GM12878 (cell line): ENCODE results near the gene AP1S3. TPM values are rescaled to one million over a fixed set of nuclear protein-coding genes. Genes with fewer than 3 reads are reported as not detected.

Source experiments
- ATAC-seq: fragments of 200-7000 bp; cut with Tn5 transposase; 3 replicates; pipeline ENCODE4 v1.9.1; 2020; ENCODE audit warnings: mild to moderate bottlenecking, moderate library complexity
- BruUV-seq: library from RNA; stranded (reverse); fragments of 400-500 nt; replicated peaks from 2 replicates; lab custom pipeline; 2021; lab: Mats Ljungman, UMichigan
- CTCF ChIA-PET: fragments of 300-600 bp; sonication (Branson Sonifier 250); formaldehyde crosslinking; extraction: SDS; loops from one replicate; lab custom pipeline; 2021; ENCODE audit warnings: inconsistent platforms; lab: Yijun Ruan, JAX
- POLR2A ChIA-PET: fragments of 350-600 bp; formaldehyde crosslinking; extraction: SDS; loops from one replicate; lab custom pipeline; 2021; ENCODE audit warnings: inconsistent platforms; lab: Charles Lee
- RAD21 ChIA-PET: fragments of 300-600 bp; sonication (Branson Sonifier 250); formaldehyde crosslinking; loops from one replicate; lab custom pipeline; 2023; ENCODE audit warnings: antibody characterized with exemption; ENCODE audit not compliant: unreplicated experiment; lab: Charles Lee
- SMC1A ChIA-PET: fragments of 300-600 bp; sonication (Branson Sonifier 250); formaldehyde crosslinking; loops from one replicate; lab custom pipeline; 2023; ENCODE audit not compliant: unreplicated experiment, uncharacterized antibody; lab: Charles Lee
- DNase-seq: peaks from one replicate; pipeline ENCODE4 v3.0.0-alpha.2; 2011; ENCODE audit warnings: low read depth, low spot score
- FAIRE-seq: peaks from 3 replicates; lab custom pipeline; 2011; peaks lifted over from hg19 to GRCh38; lab: Jason Lieb, UNC
- H2AFZ ChIP-seq: 2 replicates; pipeline ENCODE4 v1.6.0; 2011; ENCODE audit warnings: low read depth, low read length, control low read depth; ENCODE audit not compliant: control insufficient read depth
- H3K27ac ChIP-seq: 2 replicates; pipeline ENCODE4 v1.5.1; 2011; ENCODE audit warnings: control low read depth; ENCODE audit not compliant: control insufficient read depth, insufficient read depth
- H3K27me3 ChIP-seq, 2 experiments: replicated peaks in 1 of 2; 2 replicates each; pipeline versions ENCODE4 v1.6.0 to v1.6.1; 2011; ENCODE audit warnings: low read length in 1 of 2; ENCODE audit not compliant: control insufficient read depth in 2 of 2, insufficient read depth in 2 of 2
- H3K36me3 ChIP-seq, 2 experiments: 2 replicates each; pipeline ENCODE4 v1.5.1; 2011; ENCODE audit warnings: low read length in 1 of 2; ENCODE audit not compliant: control insufficient read depth in 2 of 2, insufficient read depth in 2 of 2
- H3K4me1 ChIP-seq: 2 replicates; pipeline ENCODE4 v1.6.1; 2011; ENCODE audit warnings: mild to moderate bottlenecking, low read length, moderate library complexity, mixed read lengths; ENCODE audit not compliant: control insufficient read depth, insufficient read depth
- H3K4me2 ChIP-seq: 2 replicates; pipeline ENCODE4 v1.6.0; 2011; ENCODE audit warnings: control low read depth; ENCODE audit not compliant: control insufficient read depth, insufficient read depth
- H3K4me3 ChIP-seq: fragments of 200-600 bp; sonication (generic); 2 replicates; pipeline ENCODE4 v1.5.1; 2016
- H3K79me2 ChIP-seq: 2 replicates; pipeline ENCODE4 v1.6.0; 2011; ENCODE audit warnings: low read length; ENCODE audit not compliant: control insufficient read depth, insufficient read depth
- H3K9ac ChIP-seq: 2 replicates; pipeline ENCODE4 v1.8.0; 2011; ENCODE audit warnings: low read length, control low read depth, mixed read lengths; ENCODE audit not compliant: control insufficient read depth, insufficient read depth
- H3K9me3 ChIP-seq: replicated peaks from 3 replicates; pipeline ENCODE4 v1.5.1; 2011; ENCODE audit warnings: mild to moderate bottlenecking, low read length; ENCODE audit not compliant: control insufficient read depth, insufficient read depth
- H4K20me1 ChIP-seq: 2 replicates; pipeline ENCODE4 v1.6.0; 2011; ENCODE audit not compliant: control insufficient read depth, insufficient read depth
- BRCA1 ChIP-seq: IDR thresholded peaks from 2 replicates; pipeline ENCODE4 v1.6.1; 2011; ENCODE audit warnings: low read depth, low read length, improper control_type of control experiment
- CEBPB ChIP-seq, 2 experiments: fragments of 150-350 bp in 1 of 2; IDR thresholded peaks; 2 replicates each; pipeline ENCODE4 v1.6.1; 2012 to 2014; ENCODE audit warnings: low read depth in 2 of 2, low read length in 2 of 2, borderline replicate concordance in 1 of 2, inconsistent platforms in 1 of 2
- EED ChIP-seq: sonication (generic); IDR thresholded peaks from 2 replicates; pipeline ENCODE4 v1.6.1; 2016; ENCODE audit warnings: antibody characterized with exemption, low read depth
- EP300 ChIP-seq, 2 experiments: fragments of 150-350 bp in 1 of 2; IDR thresholded peaks; 2 replicates each; pipeline ENCODE4 v1.6.1; 2011 to 2012; ENCODE audit warnings: low read depth in 2 of 2, low read length in 2 of 2, borderline replicate concordance in 1 of 2, improper control_type of control experiment in 1 of 2, inconsistent platforms in 1 of 2; ENCODE audit not compliant: control insufficient read depth in 1 of 2
- MYC ChIP-seq: IDR thresholded peaks from 2 replicates; pipeline ENCODE4 v1.6.1; 2011; ENCODE audit warnings: mild to moderate bottlenecking, low read length, moderate library complexity, inconsistent platforms; ENCODE audit not compliant: insufficient read depth, insufficient replicate concordance, insufficient read length, severe bottlenecking
- NBN ChIP-seq: fragments of 450-650 bp; IDR thresholded peaks from 2 replicates; pipeline ENCODE4 v1.6.1; 2016
- NFXL1 ChIP-seq: fragments of 450-650 bp; IDR thresholded peaks from 2 replicates; pipeline ENCODE4 v1.6.1; 2017; ENCODE audit warnings: antibody characterized with exemption, mild to moderate bottlenecking, borderline replicate concordance
- WGBS: methylation state at CpG from one replicate; pipeline ENCODE4 v1.1.6; 2016; ENCODE audit warnings: low lambda C conversion rate; ENCODE audit not compliant: insufficient replicate concordance, insufficient coverage; ENCODE audit errors: missing lambda C conversion rate; 5-methylcytosine and 5-hydroxymethylcytosine counted together
- in situ Hi-C: fragments of 300-500 bp; cut with MboI; formaldehyde crosslinking; loops from 9 replicates; pipeline ENCODE4 v1.14.3; 2018; ENCODE audit warnings: mixed read lengths
- intact Hi-C: fragments of 100-400 bp; cut with micrococcal nuclease; formaldehyde crosslinking; loops from one replicate; pipeline ENCODE4 v1.14.2; 2022; ENCODE audit not compliant: unreplicated experiment
- polyA plus RNA-seq, 11 experiments: library from polyadenylated mRNA; depleted of rRNA in 4 of 11; unstranded in 6 of 11; stranded (reverse) in 5 of 11; fragments of >200 nt; fragmentation: Nextera tagmentation in 4 of 11; fragmentation: Illumina TruSeq in 1 of 11; extraction: Ambion mirVana in 4 of 11; extraction: Trizol in 1 of 11; gene quantifications; 1 replicate in 1 of 11; 2 replicates in 10 of 11; pipeline versions ENCODE4 v1.2.1 to v1.2.3, GENCODE V29; 2011 to 2016; ENCODE audit warnings: inconsistent platforms in 2 of 11, missing spikeins in 2 of 11, low read depth in 1 of 11
- total RNA-seq, 4 experiments: library from RNA; depleted of rRNA in 3 of 4; stranded (reverse); fragments of >200 nt in 3 of 4; fragmentation: Illumina TruSeq in 1 of 4; extraction: Trizol in 1 of 4; gene quantifications; 2 replicates each; pipeline versions ENCODE4 v1.2.1 to v1.2.3, GENCODE V29; 2013 to 2021
- TF ChIP-seq, protein P1 (sequence below): IDR thresholded peaks from 2 replicates; pipeline ENCODE4 v1.6.1; 2012; ENCODE audit warnings: low read depth, low read length, improper control_type of control experiment

Gene AP1S3
- total and polyA plus RNA-seq, 10 of the 15 experiments (the other 5 are each of a cell fraction or from before 2014, with no cell fraction given) = 2.6 to 14.3 (median 9.2) TPM

DNA sequence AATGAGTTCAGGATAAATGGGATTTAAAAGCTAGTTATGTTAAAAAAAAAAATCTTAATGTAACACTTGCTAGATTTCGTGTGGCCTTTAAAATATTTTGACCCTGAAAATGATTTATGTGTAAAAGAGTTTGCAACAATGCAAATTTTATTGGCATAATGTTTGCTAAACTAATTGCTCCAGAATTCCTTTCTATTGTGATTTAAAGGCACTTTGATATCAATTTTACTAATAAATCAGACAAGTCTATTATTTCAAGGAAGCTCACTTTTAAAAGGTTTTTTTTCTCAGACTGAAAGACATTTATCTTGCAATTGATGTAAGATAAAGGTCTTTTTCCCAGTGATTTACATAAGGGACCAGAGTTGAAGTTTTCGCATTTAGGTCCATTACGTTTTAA, 17.5 kb downstream of the AP1S3 start:
- intact Hi-C loops (no loop called here), in situ Hi-C loops (no loop called here)
- BruUV-seq = no TSS peak
- Histone ChIP-seq H3K27ac (no peak overlapping the region), H3K9me3 (no peaks in the 10 kb centered on the region), H3K4me1 (peaks cover 11% of the 10 kb centered on the region), H3K79me2 (peaks cover 10% of the 10 kb centered on the region), H3K9ac (no peak overlapping the region), H3K27me3 (no peaks in the 10 kb centered on the region), H3K4me2 (no peak overlapping the region), H4K20me1 (no peaks in the 10 kb centered on the region), H3K36me3 (no peaks in the 10 kb centered on the region), H2AFZ (no peak overlapping the region), H3K4me3 (no peak overlapping the region)
- FAIRE-seq (no peak), ATAC-seq (no peak), DNase-seq (no peak)
- 65% methylated on average over 3 of the region's 3 CpGs for WGBS
- TF ChIP-seq BRCA1 = no peak
- no peak for TF ChIP-seq NBN
- TF ChIP-seq MYC = no peak
- TF ChIP-seq EED = no peak
- no peak for TF ChIP-seq CEBPB (IDR thresholded peaks at IDR 0.05; ENCODE audit: borderline replicate concordance in 1 of 2, low read depth in 2 of 2, low read length in 2 of 2)
- no peak for TF ChIP-seq NFXL1
- TF ChIP-seq, protein P1, sequence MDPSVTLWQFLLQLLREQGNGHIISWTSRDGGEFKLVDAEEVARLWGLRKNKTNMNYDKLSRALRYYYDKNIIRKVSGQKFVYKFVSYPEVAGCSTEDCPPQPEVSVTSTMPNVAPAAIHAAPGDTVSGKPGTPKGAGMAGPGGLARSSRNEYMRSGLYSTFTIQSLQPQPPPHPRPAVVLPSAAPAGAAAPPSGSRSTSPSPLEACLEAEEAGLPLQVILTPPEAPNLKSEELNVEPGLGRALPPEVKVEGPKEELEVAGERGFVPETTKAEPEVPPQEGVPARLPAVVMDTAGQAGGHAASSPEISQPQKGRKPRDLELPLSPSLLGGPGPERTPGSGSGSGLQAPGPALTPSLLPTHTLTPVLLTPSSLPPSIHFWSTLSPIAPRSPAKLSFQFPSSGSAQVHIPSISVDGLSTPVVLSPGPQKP = no peak
- no peak for TF ChIP-seq EP300 (IDR thresholded peaks at IDR 0.05; ENCODE audit: borderline replicate concordance in 1 of 2, control insufficient read depth in 1 of 2, low read depth in 2 of 2, low read length in 2 of 2)
- ChIA-PET SMC1A (interaction anchor here (1.3 to 2.3 kb wide), 2 partner anchors 15 to 22 kb away, joined by 5 to 6 read pairs; no protein-coding TSS in a partner anchor), POLR2A (no interaction called here), CTCF (interaction anchor here (1.3 kb wide), 1 partner anchor 39 kb away, joined by 3 read pairs; no protein-coding TSS in a partner anchor), RAD21 (no interaction called here)
